Neural progenitor cell (in vitro differentiated cells): ENCODE data around the gene SNAP25.

ENCODE experiments used
- CTCF ChIP-seq: fragments of 200-600 bp; sonication (generic); IDR thresholded peaks from 2 replicates; pipeline ENCODE4 v1.5.1; 2017; ENCODE audit warnings: antibody characterized with exemption, mild to moderate bottlenecking
- EZH2 ChIP-seq: fragments of 200-600 bp; sonication (generic); IDR thresholded peaks from 2 replicates; pipeline ENCODE4 v1.6.1; 2017; ENCODE audit warnings: antibody characterized with exemption, mild to moderate bottlenecking, moderate library complexity

- TF ChIP-seq CTCF: peak; percentile 71
- no peak for TF ChIP-seq EZH2
These were observed 38.9 kb upstream of the SNAP25 start for GRCh38 chr20:10179574-10180298.
